MM.1S (cell line): ENCODE measurements around the gene MSMO1.

Source experiments
- DNase-seq: peaks from one replicate; pipeline ENCODE4 v3.0.0-alpha.2; 2015
- H2AFZ ChIP-seq: fragments of 300-600 bp; sonication (generic); 2 replicates; pipeline ENCODE4 v1.6.0; 2016; ENCODE audit warnings: antibody characterized with exemption, low read length
- H3F3A ChIP-seq: fragments of 300-600 bp; sonication (generic); 2 replicates; pipeline ENCODE4 v1.6.1; 2016; ENCODE audit warnings: mild to moderate bottlenecking, antibody characterized with exemption, low read length, moderate library complexity, mixed read lengths; ENCODE audit not compliant: insufficient read depth
- H3K27ac ChIP-seq: fragments of 300-600 bp; sonication (generic); 2 replicates; pipeline ENCODE4 v1.5.1; 2016; ENCODE audit warnings: mild to moderate bottlenecking, low read length
- H3K27me3 ChIP-seq: fragments of 300-600 bp; sonication (generic); replicated peaks from 2 replicates; pipeline ENCODE4 v1.6.0; 2016; ENCODE audit warnings: low read length; ENCODE audit not compliant: insufficient read depth
- H3K36me3 ChIP-seq: fragments of 300-600 bp; sonication (generic); replicated peaks from 2 replicates; pipeline ENCODE4 v1.6.1; 2016; ENCODE audit warnings: mild to moderate bottlenecking, low read length, mixed read lengths; ENCODE audit not compliant: insufficient read depth
- H3K4me1 ChIP-seq: fragments of 300-600 bp; sonication (generic); 2 replicates; pipeline ENCODE4 v1.6.1; 2016; ENCODE audit warnings: low read length, mixed read lengths
- H3K4me2 ChIP-seq: fragments of 300-600 bp; sonication (generic); 2 replicates; pipeline ENCODE4 v1.6.0; 2016; ENCODE audit warnings: low read depth, low read length
- H3K4me3 ChIP-seq: fragments of 300-600 bp; sonication (generic); 2 replicates; pipeline ENCODE4 v1.5.1; 2016; ENCODE audit warnings: low read length, mixed read lengths
- H3K79me2 ChIP-seq: fragments of 300-600 bp; sonication (generic); 2 replicates; pipeline ENCODE4 v1.6.1; 2016; ENCODE audit warnings: mixed run types, low read length, mixed read lengths
- H3K9ac ChIP-seq: fragments of 300-600 bp; sonication (generic); 2 replicates; pipeline ENCODE4 v1.6.1; 2016; ENCODE audit warnings: low read length, mixed read lengths
- H3K9me2 ChIP-seq: fragments of 300-600 bp; sonication (generic); replicated peaks from 2 replicates; pipeline ENCODE4 v1.6.1; 2016; ENCODE audit warnings: mild to moderate bottlenecking, low read length, mixed read lengths; ENCODE audit not compliant: insufficient read depth
- H3K9me3 ChIP-seq: fragments of 300-600 bp; sonication (generic); replicated peaks from 2 replicates; pipeline ENCODE4 v1.6.1; 2016; ENCODE audit warnings: mild to moderate bottlenecking, low read length, mixed read lengths; ENCODE audit not compliant: insufficient read depth
- H4K20me1 ChIP-seq: fragments of 300-600 bp; sonication (generic); 2 replicates; pipeline ENCODE4 v1.6.1; 2016; ENCODE audit warnings: mild to moderate bottlenecking, low read length, moderate library complexity, mixed read lengths; ENCODE audit not compliant: insufficient read depth
- EZH2 ChIP-seq: fragments of 300-600 bp; sonication (generic); optimal IDR thresholded peaks from 2 replicates; pipeline ENCODE3; 2017; ENCODE audit warnings: low read depth, mild to moderate bottlenecking, antibody characterized with exemption, low read length, mixed read lengths
- EZH2phosphoT487 ChIP-seq: fragments of 300-600 bp; sonication (generic); IDR thresholded peaks from 2 replicates; pipeline ENCODE4 v1.6.1; 2018; ENCODE audit warnings: antibody characterized with exemption, low read length
- TF ChIP-seq, protein P1 (sequence below): fragments of 300-600 bp; sonication (generic); IDR thresholded peaks from 2 replicates; pipeline ENCODE4 v1.5.1; 2016; ENCODE audit warnings: antibody characterized with exemption, low read length, mixed read lengths

MSMO1 gene

DNA sequence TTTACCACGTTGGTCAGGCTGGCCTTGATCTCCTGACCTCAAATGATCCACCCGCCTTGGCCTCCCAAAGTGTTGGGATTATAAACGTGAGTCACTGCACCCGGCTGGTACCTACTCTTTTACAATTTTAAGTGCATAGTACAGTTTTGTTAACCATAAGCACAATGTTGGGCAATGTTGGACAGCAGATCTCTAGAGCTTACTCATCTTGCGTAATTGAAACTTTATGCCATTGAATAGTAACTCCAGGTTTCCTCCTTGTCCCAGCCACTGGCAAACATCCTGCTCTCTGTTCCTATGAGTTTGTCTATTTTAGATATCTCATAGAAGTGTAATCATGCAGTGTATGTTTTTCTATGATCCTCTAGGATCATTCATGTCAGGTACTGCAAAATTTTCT, 42.1 kb downstream of the MSMO1 start:
- H2AFZ ChIP-seq = no peak overlapping the region
- no peak overlapping the region for H3K4me3 ChIP-seq
- no peaks in the 10 kb centered on the region for H3K27me3 ChIP-seq
- H3K9ac ChIP-seq = no peak overlapping the region
- H3F3A ChIP-seq = no peaks in the 10 kb centered on the region
- H3K4me1 ChIP-seq = no peaks in the 10 kb centered on the region
- H3K9me3 ChIP-seq = no peaks in the 10 kb centered on the region
- TF ChIP-seq, protein P1, sequence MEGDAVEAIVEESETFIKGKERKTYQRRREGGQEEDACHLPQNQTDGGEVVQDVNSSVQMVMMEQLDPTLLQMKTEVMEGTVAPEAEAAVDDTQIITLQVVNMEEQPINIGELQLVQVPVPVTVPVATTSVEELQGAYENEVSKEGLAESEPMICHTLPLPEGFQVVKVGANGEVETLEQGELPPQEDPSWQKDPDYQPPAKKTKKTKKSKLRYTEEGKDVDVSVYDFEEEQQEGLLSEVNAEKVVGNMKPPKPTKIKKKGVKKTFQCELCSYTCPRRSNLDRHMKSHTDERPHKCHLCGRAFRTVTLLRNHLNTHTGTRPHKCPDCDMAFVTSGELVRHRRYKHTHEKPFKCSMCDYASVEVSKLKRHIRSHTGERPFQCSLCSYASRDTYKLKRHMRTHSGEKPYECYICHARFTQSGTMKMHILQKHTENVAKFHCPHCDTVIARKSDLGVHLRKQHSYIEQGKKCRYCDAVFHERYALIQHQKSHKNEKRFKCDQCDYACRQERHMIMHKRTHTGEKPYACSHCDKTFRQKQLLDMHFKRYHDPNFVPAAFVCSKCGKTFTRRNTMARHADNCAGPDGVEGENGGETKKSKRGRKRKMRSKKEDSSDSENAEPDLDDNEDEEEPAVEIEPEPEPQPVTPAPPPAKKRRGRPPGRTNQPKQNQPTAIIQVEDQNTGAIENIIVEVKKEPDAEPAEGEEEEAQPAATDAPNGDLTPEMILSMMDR = no peak
- no peak for TF ChIP-seq EZH2
- no peak for TF ChIP-seq EZH2phosphoT487
- no peak overlapping the region for H3K27ac ChIP-seq
- no peaks in the 10 kb centered on the region for H3K36me3 ChIP-seq
- no peak overlapping the region for H3K4me2 ChIP-seq
- no peaks in the 10 kb centered on the region for H3K79me2 ChIP-seq
- no peak for DNase-seq
- H4K20me1 ChIP-seq = no peaks in the 10 kb centered on the region
- no peaks in the 10 kb centered on the region for H3K9me2 ChIP-seq

DNA sequence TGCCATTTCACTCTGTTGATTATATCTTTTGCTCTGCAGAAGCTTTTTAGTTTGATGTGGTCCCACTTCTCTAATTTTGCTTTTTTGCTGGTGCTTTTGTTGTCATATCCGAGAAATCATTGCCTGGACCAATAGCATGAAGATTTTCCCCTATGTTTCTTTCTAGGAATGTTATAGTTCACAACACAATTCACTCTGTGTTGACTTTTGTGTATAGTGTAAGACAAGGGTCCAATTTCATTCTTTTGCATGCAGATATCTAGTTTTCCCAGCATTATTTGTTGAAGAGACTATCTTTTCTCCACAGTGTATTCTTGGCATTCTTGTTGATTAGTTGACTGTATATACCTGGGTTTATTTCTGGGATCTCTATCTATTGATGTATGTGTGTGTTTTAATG, 43.1 kb downstream of the MSMO1 start:
- no peak overlapping the region for H3K4me3 ChIP-seq
- H2AFZ ChIP-seq = no peak overlapping the region
- H4K20me1 ChIP-seq = no peaks in the 10 kb centered on the region
- no peaks in the 10 kb centered on the region for H3K36me3 ChIP-seq
- no peaks in the 10 kb centered on the region for H3K4me1 ChIP-seq
- no peak overlapping the region for H3K4me2 ChIP-seq
- no peak overlapping the region for H3K27ac ChIP-seq
- H3K27me3 ChIP-seq = no peaks in the 10 kb centered on the region
- no peak for TF ChIP-seq EZH2phosphoT487
- no peak for TF ChIP-seq EZH2
- no peaks in the 10 kb centered on the region for H3K79me2 ChIP-seq
- H3K9me3 ChIP-seq = no peaks in the 10 kb centered on the region
- no peak overlapping the region for H3K9ac ChIP-seq
- H3F3A ChIP-seq = no peaks in the 10 kb centered on the region
- no peaks in the 10 kb centered on the region for H3K9me2 ChIP-seq
- DNase-seq = no peak

- Histone ChIP-seq H2AFZ (no peak overlapping the region), H3K27ac (no peak overlapping the region), H4K20me1 (no peaks in the 10 kb centered on the region), H3K9me3 (no peaks in the 10 kb centered on the region), H3K4me1 (no peaks in the 10 kb centered on the region), H3K9ac (no peak overlapping the region), H3K36me3 (no peaks in the 10 kb centered on the region), H3K79me2 (no peaks in the 10 kb centered on the region), H3K4me2 (no peak overlapping the region), H3K4me3 (no peak overlapping the region), H3K9me2 (no peaks in the 10 kb centered on the region), H3F3A (no peaks in the 10 kb centered on the region), H3K27me3 (no peaks in the 10 kb centered on the region)
- no peak for DNase-seq
- TF ChIP-seq EZH2phosphoT487 = no peak
- TF ChIP-seq, protein P1 = no peak
- no peak for TF ChIP-seq EZH2
Observed at GRCh38 chr4:165375465-165375864, 48.0 kb downstream of the MSMO1 start.

- Histone ChIP-seq H4K20me1 (no peaks in the 10 kb centered on the region), H3K9me2 (no peaks in the 10 kb centered on the region), H3K36me3 (no peaks in the 10 kb centered on the region), H3K27ac (no peak overlapping the region), H3F3A (no peaks in the 10 kb centered on the region), H3K9me3 (no peaks in the 10 kb centered on the region), H3K79me2 (no peaks in the 10 kb centered on the region), H3K4me1 (no peaks in the 10 kb centered on the region), H3K9ac (no peak overlapping the region), H3K4me2 (peak overlapping the region; percentile 57), H2AFZ (peak overlapping the region; percentile 41; the same call in 1 of the 2 replicates), H3K27me3 (no peaks in the 10 kb centered on the region), H3K4me3 (peak overlapping the region; percentile 41; the same call in 1 of the 2 replicates)
- DNase-seq = no peak
- TF ChIP-seq, protein P1 = no peak
- TF ChIP-seq EZH2 = no peak
- no peak for TF ChIP-seq EZH2phosphoT487
Observed at GRCh38 chr4:165378398-165378744, 50.9 kb downstream of the MSMO1 start.
